AG09319 (cell line): ENCODE data around the gene ANKRD40.

ENCODE experiments used
- DNase-seq: peaks from one replicate; pipeline ENCODE4 v3.0.0-alpha.2; 2010; ENCODE audit warnings: low read depth; ENCODE audit errors: extremely low read depth
- TF ChIP-seq, protein P1 (sequence below): IDR thresholded peaks from 2 replicates; pipeline ENCODE4 v1.5.1; 2011; ENCODE audit warnings: low read depth, mild to moderate bottlenecking, inconsistent platforms, low read length, moderate library complexity

The ANKRD40 gene

GRCh38 chr17:50665838-50666237 is 41.9 kb downstream of the ANKRD40 start:
- TF ChIP-seq, protein P1, sequence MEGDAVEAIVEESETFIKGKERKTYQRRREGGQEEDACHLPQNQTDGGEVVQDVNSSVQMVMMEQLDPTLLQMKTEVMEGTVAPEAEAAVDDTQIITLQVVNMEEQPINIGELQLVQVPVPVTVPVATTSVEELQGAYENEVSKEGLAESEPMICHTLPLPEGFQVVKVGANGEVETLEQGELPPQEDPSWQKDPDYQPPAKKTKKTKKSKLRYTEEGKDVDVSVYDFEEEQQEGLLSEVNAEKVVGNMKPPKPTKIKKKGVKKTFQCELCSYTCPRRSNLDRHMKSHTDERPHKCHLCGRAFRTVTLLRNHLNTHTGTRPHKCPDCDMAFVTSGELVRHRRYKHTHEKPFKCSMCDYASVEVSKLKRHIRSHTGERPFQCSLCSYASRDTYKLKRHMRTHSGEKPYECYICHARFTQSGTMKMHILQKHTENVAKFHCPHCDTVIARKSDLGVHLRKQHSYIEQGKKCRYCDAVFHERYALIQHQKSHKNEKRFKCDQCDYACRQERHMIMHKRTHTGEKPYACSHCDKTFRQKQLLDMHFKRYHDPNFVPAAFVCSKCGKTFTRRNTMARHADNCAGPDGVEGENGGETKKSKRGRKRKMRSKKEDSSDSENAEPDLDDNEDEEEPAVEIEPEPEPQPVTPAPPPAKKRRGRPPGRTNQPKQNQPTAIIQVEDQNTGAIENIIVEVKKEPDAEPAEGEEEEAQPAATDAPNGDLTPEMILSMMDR: no peak
- DNase-seq: no peak

DNA sequence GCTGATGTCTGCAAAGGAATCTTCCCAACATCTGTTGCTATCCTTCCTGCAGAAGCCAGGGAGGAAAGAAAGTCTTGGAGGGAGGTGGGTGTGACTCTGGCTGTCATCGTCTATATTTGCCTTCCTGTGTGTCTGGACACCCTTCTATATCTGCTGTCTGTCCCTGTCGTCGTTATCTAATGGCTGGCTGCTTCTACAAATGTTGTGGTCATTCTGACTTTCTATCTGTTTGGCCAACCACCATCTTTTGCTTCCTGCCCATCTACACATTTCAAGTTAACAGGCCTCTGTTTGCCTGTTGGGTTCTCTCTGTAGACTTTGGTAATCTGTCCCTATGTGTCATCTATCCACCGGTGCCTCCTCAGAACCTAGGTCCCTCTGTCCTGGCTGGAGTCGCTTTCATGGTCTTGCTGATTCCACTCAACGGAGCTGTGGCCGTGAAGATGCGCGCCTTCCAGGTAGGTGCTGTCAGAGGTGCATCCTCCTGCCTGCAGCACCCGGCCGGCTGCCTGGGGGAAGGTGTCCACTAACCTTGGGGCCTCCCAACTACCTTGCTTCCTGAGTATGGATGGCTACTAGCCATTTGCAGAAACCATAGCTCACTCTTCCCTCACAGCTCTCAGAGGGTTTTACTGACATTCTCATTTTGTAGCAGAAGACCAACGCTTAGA is 42.8 kb downstream of the ANKRD40 start:
- TF ChIP-seq, protein P1: no peak

DNA sequence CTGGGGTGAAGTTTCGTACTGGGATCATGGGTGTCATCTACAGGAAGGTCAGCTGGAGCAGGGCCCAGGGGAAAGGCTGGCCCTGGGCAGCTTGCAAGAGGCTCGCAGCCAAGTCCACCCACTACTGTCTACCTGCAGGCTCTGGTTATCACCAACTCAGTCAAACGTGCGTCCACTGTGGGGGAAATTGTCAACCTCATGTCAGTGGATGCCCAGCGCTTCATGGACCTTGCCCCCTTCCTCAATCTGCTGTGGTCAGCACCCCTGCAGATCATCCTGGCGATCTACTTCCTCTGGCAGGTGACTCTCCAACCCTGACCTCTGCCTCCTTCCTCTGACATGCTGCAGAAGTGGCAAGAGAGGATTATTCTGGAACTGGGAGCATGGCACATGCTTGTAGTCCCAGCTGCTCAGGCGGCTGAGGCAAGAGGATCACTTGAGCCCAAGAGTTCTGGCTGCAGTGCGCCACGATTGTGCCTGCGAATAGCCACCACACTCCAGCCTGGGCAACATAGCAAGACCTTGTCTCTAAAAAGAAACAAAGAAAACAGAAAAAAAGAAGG is 43.8 kb downstream of the ANKRD40 start:
- DNase-seq: no peak
- TF ChIP-seq, protein P1: no peak

More for the DNA sequence above, 42.8 kb downstream of the ANKRD40 start:
- DNase-seq: no peak

DNA sequence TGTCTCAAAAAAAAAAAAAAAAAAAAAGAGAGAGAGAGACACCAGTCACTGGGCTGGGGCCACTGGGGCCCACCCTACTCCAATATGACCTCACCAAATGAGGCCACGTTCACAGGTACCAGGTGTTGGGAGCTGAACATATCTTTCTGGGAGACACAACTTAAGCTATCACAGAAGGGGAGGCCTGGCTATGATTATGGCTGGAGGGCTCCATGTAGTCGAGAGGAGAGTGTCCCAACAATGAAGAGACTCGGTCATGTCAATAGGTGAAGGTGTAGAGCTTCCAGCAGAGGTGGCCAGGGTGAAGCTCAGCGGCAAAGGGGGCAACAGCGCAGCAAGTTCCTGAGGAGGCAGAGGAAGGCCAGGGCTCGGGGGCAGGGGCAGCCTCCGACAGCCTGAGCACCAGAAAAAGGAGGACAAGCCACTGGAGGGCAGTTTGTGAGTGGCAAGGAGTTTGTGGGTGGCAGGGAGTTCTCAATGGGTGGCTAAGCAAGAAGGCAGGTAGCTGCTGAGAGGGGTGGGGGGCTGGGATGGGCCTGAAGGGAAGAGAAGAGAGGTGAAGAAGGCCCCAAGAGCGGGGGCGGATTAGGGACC is 45.0 kb downstream of the ANKRD40 start:
- TF ChIP-seq, protein P1: no peak
- DNase-seq: no peak

- TF ChIP-seq, protein P1: no peak
- DNase-seq: peak; percentile 84
Observed at GRCh38 chr17:50661795-50662391, 45.8 kb downstream of the ANKRD40 start.

GRCh38 chr17:50661348-50661747 is 46.4 kb downstream of the ANKRD40 start:
- TF ChIP-seq, protein P1: no peak
- DNase-seq: no peak

DNA sequence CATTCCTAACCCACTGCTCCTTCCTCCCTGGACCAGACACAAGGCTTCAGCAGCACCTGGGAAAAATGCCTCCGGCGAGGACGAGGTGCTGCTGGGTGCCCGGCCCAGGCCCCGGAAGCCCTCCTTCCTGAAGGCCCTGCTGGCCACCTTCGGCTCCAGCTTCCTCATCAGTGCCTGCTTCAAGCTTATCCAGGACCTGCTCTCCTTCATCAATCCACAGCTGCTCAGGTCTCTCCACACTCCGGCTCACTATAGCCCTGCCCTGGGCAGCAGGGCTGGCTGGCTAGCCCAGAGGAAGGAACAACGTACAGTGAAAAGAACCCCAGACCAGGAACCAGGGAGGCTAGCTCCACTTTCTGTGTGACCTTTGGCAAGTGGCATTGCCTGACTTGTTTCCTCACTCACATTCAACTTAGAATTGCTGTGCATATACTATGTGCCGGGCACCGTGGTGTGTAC is 46.8 kb downstream of the ANKRD40 start:
- TF ChIP-seq, protein P1: no peak
- no peak for DNase-seq
